Esophagus muscularis mucosa (tissue), 3 donors: ENCODE data around the gene IER3.

ENCODE experiments used
- CTCF ChIP-seq, 3 experiments: fragments of 200-600 bp in 2 of 3; fragments of 450-650 bp in 1 of 3; sonication (generic) in 2 of 3; IDR thresholded peaks; one replicate each; pipeline ENCODE4 v1.5.1; 2017 to 2019; ENCODE audit warnings: antibody characterized with exemption in 3 of 3, mild to moderate bottlenecking in 2 of 3, moderate library complexity in 1 of 3
- POLR2A ChIP-seq: fragments of 450-650 bp; IDR thresholded peaks from one replicate; pipeline ENCODE4 v1.6.1; 2017; ENCODE audit warnings: antibody characterized with exemption, moderate library complexity, mild to moderate bottlenecking, low read depth

GRCh38 chr6:30792786-30793185 is 48.4 kb upstream of the IER3 start:
- TF ChIP-seq POLR2A, result no peak
- no peak for TF ChIP-seq CTCF (IDR thresholded peaks at IDR 0.05)
